HCT116 (cell line): ENCODE measurements around the gene EWSR1. TPM values are rescaled to one million over a fixed set of nuclear protein-coding genes. Genes with fewer than 3 reads are reported as not detected.

Experiments
- ATAC-seq: fragments of 200-7000 bp; cut with Tn5 transposase; 2 replicates; pipeline ENCODE4 v1.9.1; 2020; ENCODE audit warnings: mild to moderate bottlenecking, moderate library complexity
- BruUV-seq: library from RNA; stranded (reverse); fragments of 400-500 nt; replicated peaks from 2 replicates; lab custom pipeline; 2021; lab: Mats Ljungman, UMichigan
- CTCF ChIA-PET: fragments of 300-600 bp; sonication (Branson Sonifier 250); formaldehyde crosslinking; loops from one replicate; lab custom pipeline; 2021; ENCODE audit warnings: antibody characterized with exemption; lab: Charles Lee
- POLR2A ChIA-PET: fragments of 300-600, 350-600 bp; sonication (Branson Sonifier 250); formaldehyde crosslinking; loops from one replicate; lab custom pipeline; 2021; ENCODE audit warnings: antibody characterized with exemption; lab: Charles Lee
- RAD21 ChIA-PET, 2 experiments: fragments of 300-600 bp; sonication (Branson Sonifier 250); formaldehyde crosslinking; loops; one replicate each; lab custom pipeline; 2023; ENCODE audit warnings: low total read pairs in 2 of 2; ENCODE audit not compliant: uncharacterized antibody in 2 of 2, unreplicated experiment in 2 of 2, low non-redundant PET in 1 of 2; lab: Charles Lee
- DNase-seq: peaks from one replicate; pipeline ENCODE4 v3.0.0-alpha.2; 2010; ENCODE audit warnings: low read depth, low spot score
- H2AFZ ChIP-seq: fragments of 200-600 bp; shearing (Covaris generic), sonication (generic); 2 replicates; pipeline ENCODE4 v1.6.1; 2017; ENCODE audit warnings: low read depth, mixed run types, mixed read lengths, antibody characterized with exemption, low read length; ENCODE audit not compliant: poor library complexity, severe bottlenecking
- H3K27ac ChIP-seq: 2 replicates; pipeline ENCODE4 v1.5.1; 2012; ENCODE audit warnings: low read depth, low read length
- H3K27me3 ChIP-seq: fragments of 200-600 bp; sonication (generic); 2 replicates; pipeline ENCODE4 v1.6.1; 2016; ENCODE audit warnings: mixed run types, low read length, mixed read lengths; ENCODE audit not compliant: insufficient read depth
- H3K36me3 ChIP-seq, 2 experiments: fragments of 200-500 bp in 1 of 2; fragments of 200-600 bp in 1 of 2; sonication (Bioruptor generic) in 1 of 2; sonication (generic) in 1 of 2; 2 replicates each; pipeline versions ENCODE4 v1.5.1 to v1.6.1; 2014 to 2016; ENCODE audit warnings: low read length in 2 of 2, inconsistent platforms in 1 of 2, mixed read lengths in 1 of 2, mixed run types in 1 of 2; ENCODE audit not compliant: insufficient read depth in 2 of 2, control insufficient read depth in 1 of 2
- H3K4me1 ChIP-seq, 2 experiments: fragments of 200-600 bp in 1 of 2; sonication (generic) in 1 of 2; 2 replicates each; pipeline versions ENCODE4 v1.5.1 to v1.6.1; 2012 to 2017; ENCODE audit warnings: low read length in 2 of 2, inconsistent platforms in 1 of 2, mild to moderate bottlenecking in 1 of 2, mixed read lengths in 1 of 2, mixed run types in 1 of 2, moderate library complexity in 1 of 2; ENCODE audit not compliant: insufficient read depth in 2 of 2, control insufficient read depth in 1 of 2
- H3K4me2 ChIP-seq: fragments of 200-600 bp; sonication (generic); 2 replicates; pipeline ENCODE4 v1.6.1; 2017; ENCODE audit warnings: mixed run types, low read length, mixed read lengths
- H3K4me3 ChIP-seq, 2 experiments: fragments of 200-600 bp in 1 of 2; sonication (generic) in 1 of 2; replicated peaks in 1 of 2; 2 replicates each; pipeline ENCODE4 v1.5.1; 2011 to 2016; ENCODE audit warnings: low read length in 2 of 2, control low read depth in 1 of 2, low read depth in 1 of 2, mild to moderate bottlenecking in 1 of 2, mixed read lengths in 1 of 2, mixed run types in 1 of 2
- H3K79me2 ChIP-seq: fragments of 200-600 bp; sonication (generic); 2 replicates; pipeline ENCODE4 v1.6.1; 2017; ENCODE audit warnings: mild to moderate bottlenecking, mixed run types, low read length, moderate library complexity, mixed read lengths; ENCODE audit not compliant: insufficient read depth
- H3K9ac ChIP-seq: fragments of 200-600 bp; sonication (generic); 2 replicates; pipeline ENCODE4 v1.6.1; 2016; ENCODE audit warnings: low read length, mixed read lengths
- H3K9me2 ChIP-seq: fragments of 200-600 bp; sonication (generic), shearing (Covaris generic); 2 replicates; pipeline ENCODE4 v1.6.1; 2017; ENCODE audit warnings: mixed run types, mild to moderate bottlenecking, moderate library complexity; ENCODE audit not compliant: insufficient read depth
- H3K9me3 ChIP-seq, 2 experiments: fragments of 200-500 bp in 1 of 2; fragments of 200-600 bp in 1 of 2; sonication (Bioruptor generic) in 1 of 2; sonication (generic) in 1 of 2; 2 replicates each; pipeline ENCODE4 v1.6.1; 2014 to 2017; ENCODE audit warnings: low read length in 2 of 2, mixed read lengths in 2 of 2, inconsistent platforms in 1 of 2, low read depth in 1 of 2, mild to moderate bottlenecking in 1 of 2, mixed run types in 1 of 2, moderate library complexity in 1 of 2; ENCODE audit not compliant: control insufficient read depth in 1 of 2, insufficient read depth in 1 of 2
- H4K20me1 ChIP-seq: fragments of 200-600 bp; sonication (generic), shearing (Covaris generic); 2 replicates; pipeline ENCODE4 v1.6.1; 2017; ENCODE audit warnings: mixed run types, mild to moderate bottlenecking, moderate library complexity; ENCODE audit not compliant: insufficient read depth
- CBX3 ChIP-seq: IDR thresholded peaks from 2 replicates; pipeline ENCODE4 v1.6.1; 2012; ENCODE audit warnings: low read depth
- EGR1 ChIP-seq: IDR thresholded peaks from 2 replicates; pipeline ENCODE4 v1.6.1; 2012; ENCODE audit warnings: low read depth
- ELF1 ChIP-seq: IDR thresholded peaks from 2 replicates; pipeline ENCODE4 v1.6.1; 2012; ENCODE audit warnings: low read depth, borderline replicate concordance
- EZH2phosphoT487 ChIP-seq: fragments of 200-600 bp; IDR thresholded peaks from 2 replicates; pipeline ENCODE4 v1.6.1; 2018; ENCODE audit warnings: antibody characterized with exemption, borderline replicate concordance
- JUND ChIP-seq: IDR thresholded peaks from 2 replicates; pipeline ENCODE4 v1.6.1; 2012
- POLR2A ChIP-seq: IDR thresholded peaks from 2 replicates; pipeline ENCODE4 v1.7.0; 2011; ENCODE audit warnings: borderline replicate concordance; ENCODE audit not compliant: insufficient read depth, insufficient read length; ENCODE audit errors: extremely low read depth
- RAD21 ChIP-seq: IDR thresholded peaks from 2 replicates; pipeline ENCODE4 v1.6.1; 2012; ENCODE audit warnings: low read depth, mild to moderate bottlenecking
- SIN3A ChIP-seq: IDR thresholded peaks from 2 replicates; pipeline ENCODE4 v1.6.1; 2012; ENCODE audit warnings: low read depth
- SP1 ChIP-seq: IDR thresholded peaks from 2 replicates; pipeline ENCODE4 v1.6.1; 2012; ENCODE audit warnings: low read depth
- SRF ChIP-seq: IDR thresholded peaks from 2 replicates; pipeline ENCODE4 v1.6.1; 2012; ENCODE audit warnings: low read depth
- TCF7L2 ChIP-seq: IDR thresholded peaks from 2 replicates; pipeline ENCODE4 v1.7.0; 2011; ENCODE audit warnings: borderline replicate concordance, inconsistent platforms; ENCODE audit not compliant: insufficient read depth, insufficient read length; ENCODE audit errors: extremely low read depth
- YY1 ChIP-seq: IDR thresholded peaks from 2 replicates; pipeline ENCODE4 v1.6.1; 2011; ENCODE audit warnings: low read length, low read depth, moderate library complexity, mild to moderate bottlenecking; ENCODE audit not compliant: insufficient replicate concordance; ENCODE audit errors: extremely low read depth
- ZFX ChIP-seq: fragments of 450-650 bp; IDR thresholded peaks from 2 replicates; pipeline ENCODE4 v1.6.1; 2017
- ZNF274 ChIP-seq: fragments of 200-500 bp; sonication (Bioruptor generic); IDR thresholded peaks from 2 replicates; pipeline ENCODE4 v1.6.1; 2014; ENCODE audit warnings: mild to moderate bottlenecking, low read depth, low read length, inconsistent platforms
- intact Hi-C: fragments of 100-400 bp; cut with micrococcal nuclease; formaldehyde crosslinking; loops from 2 replicates; pipeline ENCODE4 v1.10.0; 2022
- total RNA-seq: library from RNA; stranded (reverse); gene quantifications from one replicate; pipeline ENCODE4 v1.2.1, GENCODE V29; 2021; ENCODE audit not compliant: unreplicated experiment
- TF ChIP-seq, protein P1 (sequence below), 3 experiments: fragments of 200-600 bp in 1 of 3; sonication (generic) in 1 of 3; IDR thresholded peaks in 2 of 3; conservative IDR thresholded peaks in 1 of 3; 2 replicates each; pipeline ENCODE4 v1.5.1; 2012 to 2017; ENCODE audit warnings: low read depth in 2 of 3, low read length in 2 of 3, antibody characterized with exemption in 1 of 3, borderline replicate concordance in 1 of 3, control low read depth in 1 of 3, mild to moderate bottlenecking in 1 of 3, mixed read lengths in 1 of 3, mixed run types in 1 of 3, moderate library complexity in 1 of 3; ENCODE audit not compliant: insufficient read depth in 1 of 3

Gene EWSR1
- total RNA-seq, 1 experiment from 2014 or later: 335 TPM

DNA sequence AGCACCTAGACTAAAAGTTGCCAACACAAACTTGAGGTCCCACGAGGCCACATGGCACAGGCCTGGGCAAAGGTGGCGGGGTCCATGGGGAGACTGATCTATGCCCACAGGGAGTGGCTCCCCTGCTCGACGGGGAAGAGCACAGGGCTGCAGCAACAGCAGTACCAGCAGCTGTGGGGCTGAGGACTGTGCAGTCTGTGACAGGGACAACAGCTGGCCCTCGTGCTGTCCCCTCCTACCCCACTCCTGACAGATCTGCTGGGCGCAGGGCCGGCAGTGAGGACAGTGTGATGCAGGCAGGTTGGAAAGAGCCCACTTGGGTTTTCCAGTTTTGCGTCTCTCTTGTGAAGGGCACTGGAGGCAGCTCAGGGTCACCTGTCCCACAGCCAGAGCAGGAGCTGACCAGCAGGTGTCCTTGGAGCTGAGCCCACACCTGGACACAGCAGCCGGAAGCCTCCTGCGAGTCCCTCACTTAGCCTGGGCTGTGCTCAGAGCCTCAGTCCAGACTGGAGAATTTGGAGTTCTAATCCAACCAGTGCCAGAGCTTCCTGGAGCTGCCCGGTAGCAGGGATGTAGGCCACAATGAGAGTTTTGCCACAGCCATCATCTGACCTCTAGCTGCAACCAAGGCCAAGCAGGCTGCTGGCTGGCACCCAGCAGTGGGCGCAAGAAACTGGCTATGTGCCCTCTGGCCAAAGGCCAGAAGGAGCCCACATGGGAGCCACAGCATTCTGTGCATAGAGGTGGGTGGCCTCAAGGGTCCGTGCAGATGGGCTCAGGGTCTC, 34.8 kb downstream of the EWSR1 start:
- DNase-seq: no peak
- H3K4me3 ChIP-seq: no peak overlapping the region
- H3K27ac ChIP-seq: peak overlapping the region; percentile 41; the same call in 1 of the 2 replicates
- H3K36me3 ChIP-seq: peaks cover 16 to 21% of the 10 kb centered on the region in 2 experiments
- ChIA-PET RAD21 (interaction anchor here in 1 of 2 experiments (0.6 to 1.1 kb wide), 2 partner anchors 41 to 53 kb away, joined by 3 read pairs; no protein-coding TSS in a partner anchor), CTCF (interaction anchor here (1.0 to 1.1 kb wide), 2 partner anchors 12 to 18 kb away, joined by 3 read pairs; no protein-coding TSS in a partner anchor), POLR2A (interaction anchor here (0.5 to 0.6 kb wide), 2 partner anchors 68 to 148 kb away, joined by 3 to 5 read pairs; no protein-coding TSS in a partner anchor)
- ATAC-seq: no peak
- H3K9ac ChIP-seq: no peak overlapping the region
- H2AFZ ChIP-seq: no peak overlapping the region
- H3K79me2 ChIP-seq: peaks cover 7% of the 10 kb centered on the region; the same call in 1 of the 2 replicates
- no peaks in the 10 kb centered on the region for H3K9me3 ChIP-seq
- TF ChIP-seq SRF: no peak
- TF ChIP-seq, protein P1, sequence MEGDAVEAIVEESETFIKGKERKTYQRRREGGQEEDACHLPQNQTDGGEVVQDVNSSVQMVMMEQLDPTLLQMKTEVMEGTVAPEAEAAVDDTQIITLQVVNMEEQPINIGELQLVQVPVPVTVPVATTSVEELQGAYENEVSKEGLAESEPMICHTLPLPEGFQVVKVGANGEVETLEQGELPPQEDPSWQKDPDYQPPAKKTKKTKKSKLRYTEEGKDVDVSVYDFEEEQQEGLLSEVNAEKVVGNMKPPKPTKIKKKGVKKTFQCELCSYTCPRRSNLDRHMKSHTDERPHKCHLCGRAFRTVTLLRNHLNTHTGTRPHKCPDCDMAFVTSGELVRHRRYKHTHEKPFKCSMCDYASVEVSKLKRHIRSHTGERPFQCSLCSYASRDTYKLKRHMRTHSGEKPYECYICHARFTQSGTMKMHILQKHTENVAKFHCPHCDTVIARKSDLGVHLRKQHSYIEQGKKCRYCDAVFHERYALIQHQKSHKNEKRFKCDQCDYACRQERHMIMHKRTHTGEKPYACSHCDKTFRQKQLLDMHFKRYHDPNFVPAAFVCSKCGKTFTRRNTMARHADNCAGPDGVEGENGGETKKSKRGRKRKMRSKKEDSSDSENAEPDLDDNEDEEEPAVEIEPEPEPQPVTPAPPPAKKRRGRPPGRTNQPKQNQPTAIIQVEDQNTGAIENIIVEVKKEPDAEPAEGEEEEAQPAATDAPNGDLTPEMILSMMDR (IDR thresholded peaks at IDR 0.05 in 2 of 3, conservative IDR thresholded peaks at IDR 0.05 in 1 of 3; ENCODE audit: borderline replicate concordance in 1 of 3, insufficient read depth in 1 of 3, low read depth in 2 of 3, low read length in 2 of 3): no peak
- TF ChIP-seq CBX3: no peak
- TF ChIP-seq SIN3A: no peak
- TF ChIP-seq TCF7L2: no peak
- TF ChIP-seq EGR1: no peak
- TF ChIP-seq YY1: no peak
- no peak for TF ChIP-seq SP1
- TF ChIP-seq EZH2phosphoT487: no peak
- no peak for TF ChIP-seq ZFX
- TF ChIP-seq POLR2A: no peak
- TF ChIP-seq JUND: no peak
- no peak for TF ChIP-seq RAD21
- no peak for TF ChIP-seq ELF1
- no peak for TF ChIP-seq ZNF274
- H4K20me1 ChIP-seq: peaks cover 8% of the 10 kb centered on the region; the same call in 1 of the 2 replicates
- no peaks in the 10 kb centered on the region for H3K27me3 ChIP-seq
- BruUV-seq: no TSS peak
- no peaks in the 10 kb centered on the region for H3K9me2 ChIP-seq
- intact Hi-C loops: no loop called here
- H3K4me2 ChIP-seq: peak overlapping the region; percentile 10; the same call in 1 of the 2 replicates
- H3K4me1 ChIP-seq: peaks cover 23 to 31% of the 10 kb centered on the region in 2 experiments
